Diencephalon (tissue), 1 donor: ENCODE measurements around the gene NUFIP2. TPM values are rescaled to one million over a fixed set of nuclear protein-coding genes. Genes with fewer than 3 reads are reported as not detected.

ENCODE experiments used
- total RNA-seq: library from RNA; depleted of rRNA; stranded (reverse); fragments of >200 nt; gene quantifications from one replicate; pipeline ENCODE4 v1.2.3, GENCODE V29; 2014

The NUFIP2 gene, protein sequence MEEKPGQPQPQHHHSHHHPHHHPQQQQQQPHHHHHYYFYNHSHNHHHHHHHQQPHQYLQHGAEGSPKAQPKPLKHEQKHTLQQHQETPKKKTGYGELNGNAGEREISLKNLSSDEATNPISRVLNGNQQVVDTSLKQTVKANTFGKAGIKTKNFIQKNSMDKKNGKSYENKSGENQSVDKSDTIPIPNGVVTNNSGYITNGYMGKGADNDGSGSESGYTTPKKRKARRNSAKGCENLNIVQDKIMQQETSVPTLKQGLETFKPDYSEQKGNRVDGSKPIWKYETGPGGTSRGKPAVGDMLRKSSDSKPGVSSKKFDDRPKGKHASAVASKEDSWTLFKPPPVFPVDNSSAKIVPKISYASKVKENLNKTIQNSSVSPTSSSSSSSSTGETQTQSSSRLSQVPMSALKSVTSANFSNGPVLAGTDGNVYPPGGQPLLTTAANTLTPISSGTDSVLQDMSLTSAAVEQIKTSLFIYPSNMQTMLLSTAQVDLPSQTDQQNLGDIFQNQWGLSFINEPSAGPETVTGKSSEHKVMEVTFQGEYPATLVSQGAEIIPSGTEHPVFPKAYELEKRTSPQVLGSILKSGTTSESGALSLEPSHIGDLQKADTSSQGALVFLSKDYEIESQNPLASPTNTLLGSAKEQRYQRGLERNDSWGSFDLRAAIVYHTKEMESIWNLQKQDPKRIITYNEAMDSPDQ
- total RNA-seq = 61.4 TPM

DNA sequence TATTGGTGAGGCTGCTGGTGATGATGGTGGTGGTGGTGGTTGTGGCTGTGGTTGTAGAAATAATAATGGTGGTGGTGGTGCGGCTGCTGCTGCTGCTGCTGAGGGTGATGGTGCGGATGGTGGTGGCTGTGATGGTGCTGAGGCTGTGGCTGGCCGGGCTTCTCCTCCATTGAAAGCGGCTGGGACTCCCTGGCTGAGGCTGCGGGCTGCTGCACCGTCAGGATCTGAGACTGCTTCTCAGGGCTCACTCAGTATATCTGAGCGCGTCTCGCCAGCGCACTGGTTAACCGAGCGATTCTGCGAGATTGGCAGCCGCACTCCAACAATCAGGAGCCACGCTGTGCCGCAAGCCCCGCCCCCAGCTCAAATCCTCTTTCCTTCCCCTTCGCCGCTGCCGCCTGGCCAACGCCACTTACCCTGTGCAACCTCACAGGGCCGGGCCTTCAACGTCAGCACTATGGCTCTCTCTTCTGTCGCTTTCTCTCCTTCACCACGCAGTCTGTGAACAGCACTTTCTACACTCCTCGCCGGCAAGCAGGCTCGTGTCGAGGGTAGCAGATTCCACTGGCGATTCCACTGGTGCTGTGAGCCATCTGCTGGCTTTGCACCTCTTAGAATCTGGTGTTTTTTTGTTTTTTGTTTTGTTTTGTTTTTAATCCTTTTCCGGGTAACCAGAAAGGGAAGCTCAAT, at the start of gene NUFIP2:
Gene NUFIP2, minus strand, starts transcription at position 259 of the 690 bp plus-strand sequence. Its CDS starts 89 bp downstream, at position 170.

GRCh38 chr17:29246628-29247027, 47.3 kb downstream of the NUFIP2 start, which contains the start of gene CRYBA1:
Gene CRYBA1, plus strand, starts transcription at chr17:29246859. Its CDS starts 5 bp downstream, at chr17:29246864.

Other genes with a start within 250 kb of the NUFIP2 start
- gene MYO18A, start 113.8 kb downstream of the NUFIP2 start, total RNA-seq = 70.8 TPM
- not detected for gene CRYBA1, start 47.3 kb downstream of the NUFIP2 start, total RNA-seq
- gene TAOK1, start 96.2 kb upstream of the NUFIP2 start, total RNA-seq = 165 TPM